ENCODE measurements around the gene ARHGEF28. TPM values are rescaled to one million over a fixed set of nuclear protein-coding genes. Genes with fewer than 3 reads are reported as not detected.

Gene ARHGEF28
- total RNA-seq, 1 experiment from 2014 or later: 0.57 TPM

- no peak overlapping the region for H2BK15ac ChIP-seq (ENCODE audit: low read depth, low read length)
- H2BK12ac ChIP-seq (ENCODE audit: insufficient read length, low read depth, low read length): no peak overlapping the region
- DNase-seq: no peak
- Mint-ChIP-seq H3K27me3 (ENCODE audit: low read depth) (peaks cover 18% of the 10 kb centered on the region), H3K4me3 (no peak overlapping the region), H3K36me3 (ENCODE audit: insufficient read depth in 1 of 3, low read depth in 3 of 3) (no peaks in the 10 kb centered on the region), H3K27ac (peak overlapping the region in 1 of 3 experiments; percentile 48; a peak in 1 of 7 replicates), H3K4me1 (peaks cover 24 to 39% of the 10 kb centered on the region in 2 experiments), H3K9me3 (no peaks in the 10 kb centered on the region)
- H4K91ac ChIP-seq (ENCODE audit: insufficient read length, low read depth, low read length): no peak overlapping the region
- TF ChIP-seq CTCF (conservative IDR thresholded peaks at IDR 0.05): no peak
- H3T11ph ChIP-seq (ENCODE audit: low read length): no peak overlapping the region
- no peak overlapping the region for H3K9ac ChIP-seq (ENCODE audit: extremely low read depth, insufficient read length, low read length)
- H2BK120ac ChIP-seq (ENCODE audit: low read depth, low read length, poor library complexity, severe bottlenecking): no peak overlapping the region
- no peak overlapping the region for H3K18ac ChIP-seq (ENCODE audit: insufficient read length, low read depth, low read length)
- H3K56ac ChIP-seq (ENCODE audit: insufficient read length, low read depth, low read length): no peak overlapping the region
- H2BK5ac ChIP-seq (ENCODE audit: insufficient read length, low read length): no peak overlapping the region
- no peak overlapping the region for H2AFZ ChIP-seq (ENCODE audit: low read length)
- no peaks in the 10 kb centered on the region for H3K79me2 ChIP-seq (ENCODE audit: insufficient read depth, low read length)
- no peaks in the 10 kb centered on the region for H4K20me1 ChIP-seq (ENCODE audit: control insufficient read depth, insufficient read depth, insufficient read length)
- no peak overlapping the region for H3K14ac ChIP-seq (ENCODE audit: insufficient read depth, low read length)
- H4K5ac ChIP-seq (ENCODE audit: insufficient read length, low read depth, low read length): no peak overlapping the region
- no peak overlapping the region for H3K23ac ChIP-seq (ENCODE audit: insufficient read length, low read depth, low read length)
- H3K79me1 ChIP-seq (ENCODE audit: insufficient read depth, low read depth, low read length, poor library complexity, severe bottlenecking): no peaks in the 10 kb centered on the region
- no peak overlapping the region for H3K27ac ChIP-seq (ENCODE audit: insufficient read length, low read depth, low read length)
- WGBS (ENCODE audit: extremely low coverage, insufficient read length, low lambda C conversion rate): no CpG with 5 or more reads among the region's 1 CpG
- no peak overlapping the region for H2BK20ac ChIP-seq (ENCODE audit: low read depth, low read length, poor library complexity, severe bottlenecking)
- H3K4me1 ChIP-seq (ENCODE audit: insufficient read depth, low read length): no peaks in the 10 kb centered on the region; the same call in 1 of the 2 replicates
- no peaks in the 10 kb centered on the region for H3K9me3 ChIP-seq (ENCODE audit: control insufficient read depth, low read depth, low read length)
- no peaks in the 10 kb centered on the region for H3K23me2 ChIP-seq (ENCODE audit: insufficient read length, low read depth, low read length, poor library complexity, severe bottlenecking)
- H3K4ac ChIP-seq (ENCODE audit: low read depth, low read length): no peak overlapping the region
- H4K8ac ChIP-seq (replicated peaks; ENCODE audit: insufficient read length, low read depth, low read length): no peak overlapping the region
- H2AK5ac ChIP-seq (ENCODE audit: insufficient read length, low read length): no peak overlapping the region
- H3K4me2 ChIP-seq (ENCODE audit: insufficient read depth, insufficient read length, low read length): no peak overlapping the region
- H3K27me3 ChIP-seq (ENCODE audit: insufficient read depth, low read length): no peaks in the 10 kb centered on the region
Observed at GRCh38 chr5:73640861-73641320, 14.9 kb downstream of the ARHGEF28 start.
